Hepatocyte (in vitro differentiated cells): ENCODE results near the gene DHX35.

Experiments used
- CTCF ChIP-seq: fragments of 200-600 bp; sonication (generic); IDR thresholded peaks from 2 replicates; pipeline ENCODE4 v1.5.1; 2016; ENCODE audit warnings: antibody characterized with exemption, mild to moderate bottlenecking; ENCODE audit not compliant: poor library complexity
- EZH2 ChIP-seq: fragments of 200-600 bp; sonication (generic); IDR thresholded peaks from 2 replicates; pipeline ENCODE4 v1.6.1; 2016; ENCODE audit warnings: antibody characterized with exemption, mild to moderate bottlenecking, borderline replicate concordance

- TF ChIP-seq CTCF (no peak), EZH2 (no peak)
These were observed 118.2 kb downstream of the DHX35 start for GRCh38 chr20:39080326-39080725.
